SK-N-SH treated with all-trans-retinoic acid at 6 μM for 48 hours (cell line): Measurements from ENCODE around the gene UNCX.

Source experiments
- RARB ChIP-seq: fragments of 250-450 bp; sonication (Bioruptor Pico); IDR thresholded peaks from 2 replicates; pipeline ENCODE4 v1.8.0; 2021; ENCODE audit warnings: mild to moderate bottlenecking, moderate library complexity
- TSHZ2 ChIP-seq: fragments of 250-450 bp; sonication (Bioruptor Pico); IDR thresholded peaks from 2 replicates; pipeline ENCODE4 v1.5.0; 2020; ENCODE audit warnings: mild to moderate bottlenecking, moderate library complexity
- ZFP3 ChIP-seq: fragments of 250-450 bp; sonication (Bioruptor Pico); IDR thresholded peaks from 2 replicates; pipeline ENCODE4 v1.5.0; 2020; ENCODE audit warnings: mild to moderate bottlenecking, moderate library complexity

- TF ChIP-seq ZFP3 (CRISPR knock-in tag) (no peak), TSHZ2 (CRISPR knock-in tag) (no peak), RARB (CRISPR knock-in tag) (no peak)
Measured at GRCh38 chr7:1283337-1283736, 50.7 kb downstream of the UNCX start.
